Panc1 (cell line): ENCODE data around the gene AGPAT4. TPM values are rescaled to one million over a fixed set of nuclear protein-coding genes. Genes with fewer than 3 reads are reported as not detected.

ENCODE experiments used
- ATAC-seq: fragments of 200-7000 bp; cut with Tn5 transposase; 2 replicates; pipeline ENCODE4 v1.9.1; 2020; ENCODE audit warnings: mild to moderate bottlenecking, moderate library complexity
- BruUV-seq: library from RNA; stranded (reverse); fragments of 400-500 nt; replicated peaks from 2 replicates; lab custom pipeline; 2021; lab: Mats Ljungman, UMichigan
- CTCF ChIA-PET: fragments of 300-600 bp; sonication (Branson Sonifier 250); formaldehyde crosslinking; loops from one replicate; lab custom pipeline; 2022; ENCODE audit warnings: antibody characterized with exemption; lab: Charles Lee
- POLR2A ChIA-PET: fragments of 300-600 bp; sonication (Branson Sonifier 250); formaldehyde crosslinking; loops from one replicate; lab custom pipeline; 2022; ENCODE audit warnings: antibody characterized with exemption; lab: Charles Lee
- DNase-seq: peaks from one replicate; pipeline ENCODE4 v3.0.0-alpha.2; 2010; ENCODE audit warnings: low read depth, low spot score
- H3K27ac ChIP-seq: 2 replicates; pipeline ENCODE4 v1.5.1; 2011; ENCODE audit warnings: mild to moderate bottlenecking, low read length, inconsistent platforms
- H3K27me3 ChIP-seq: fragments of 200-500 bp; sonication (Bioruptor generic); 2 replicates; pipeline ENCODE4 v1.6.0; 2014; ENCODE audit warnings: low read length, inconsistent platforms; ENCODE audit not compliant: control insufficient read depth, insufficient read depth
- H3K36me3 ChIP-seq: fragments of 200-500 bp; sonication (Bioruptor generic); 2 replicates; pipeline ENCODE4 v1.5.1; 2014; ENCODE audit warnings: inconsistent platforms, mild to moderate bottlenecking, low read length, moderate library complexity; ENCODE audit not compliant: control insufficient read depth, insufficient read depth
- H3K4me1 ChIP-seq: 2 replicates; pipeline ENCODE4 v1.5.1; 2011; ENCODE audit warnings: inconsistent platforms, mild to moderate bottlenecking, low read length, moderate library complexity; ENCODE audit not compliant: control insufficient read depth, insufficient read depth
- H3K4me3 ChIP-seq, 2 experiments: 2 replicates each; pipeline ENCODE4 v1.5.1; 2011 to 2012; ENCODE audit warnings: low read depth in 2 of 2, low read length in 2 of 2, mild to moderate bottlenecking in 2 of 2, inconsistent platforms in 1 of 2, moderate library complexity in 1 of 2
- H3K9me3 ChIP-seq: fragments of 200-500 bp; sonication (Bioruptor generic); 2 replicates; pipeline ENCODE4 v1.5.1; 2014; ENCODE audit warnings: low read depth, mild to moderate bottlenecking, inconsistent platforms, low read length, moderate library complexity; ENCODE audit not compliant: control insufficient read depth, insufficient read depth
- CTCF ChIP-seq: fragments of 450-650 bp; IDR thresholded peaks from 2 replicates; pipeline ENCODE4 v1.5.1; 2017; ENCODE audit warnings: mild to moderate bottlenecking
- POLR2AphosphoS5 ChIP-seq: IDR thresholded peaks from 2 replicates; pipeline ENCODE4 v1.6.1; 2012; ENCODE audit warnings: mild to moderate bottlenecking, low read depth, low read length, moderate library complexity
- SIN3A ChIP-seq: IDR thresholded peaks from 2 replicates; pipeline ENCODE4 v1.6.1; 2012; ENCODE audit warnings: low read depth, mild to moderate bottlenecking, low read length, moderate library complexity, borderline replicate concordance; ENCODE audit not compliant: insufficient read depth
- TCF7L2 ChIP-seq: IDR thresholded peaks from 2 replicates; pipeline ENCODE4 v1.6.1; 2011; ENCODE audit warnings: mild to moderate bottlenecking, low read depth, low read length, inconsistent platforms
- in situ Hi-C: cut with HindIII; loops from 2 replicates; pipeline ENCODE4 v1.10.0; 2016; ENCODE audit warnings: low sequenced_read_pairs, low pct_unique_long_range_greater_than_20kb
- intact Hi-C: fragments of 100-400 bp; cut with micrococcal nuclease; formaldehyde crosslinking; loops from one replicate; pipeline ENCODE4 v1.10.0; 2022; ENCODE audit not compliant: unreplicated experiment
- total RNA-seq: library from RNA; stranded (reverse); gene quantifications from one replicate; pipeline ENCODE4 v1.2.1, GENCODE V29; 2021; ENCODE audit not compliant: unreplicated experiment
- TF ChIP-seq, protein P1 (sequence below), 2 experiments: IDR thresholded peaks; 2 replicates each; pipeline ENCODE4 v1.6.1; 2011 to 2012; ENCODE audit warnings: low read depth in 2 of 2, control low read depth in 1 of 2, low read length in 1 of 2, mild to moderate bottlenecking in 1 of 2, moderate library complexity in 1 of 2; ENCODE audit not compliant: insufficient read depth in 1 of 2

Gene AGPAT4
- total RNA-seq, 1 experiment from 2014 or later = 12.9 TPM

DNA sequence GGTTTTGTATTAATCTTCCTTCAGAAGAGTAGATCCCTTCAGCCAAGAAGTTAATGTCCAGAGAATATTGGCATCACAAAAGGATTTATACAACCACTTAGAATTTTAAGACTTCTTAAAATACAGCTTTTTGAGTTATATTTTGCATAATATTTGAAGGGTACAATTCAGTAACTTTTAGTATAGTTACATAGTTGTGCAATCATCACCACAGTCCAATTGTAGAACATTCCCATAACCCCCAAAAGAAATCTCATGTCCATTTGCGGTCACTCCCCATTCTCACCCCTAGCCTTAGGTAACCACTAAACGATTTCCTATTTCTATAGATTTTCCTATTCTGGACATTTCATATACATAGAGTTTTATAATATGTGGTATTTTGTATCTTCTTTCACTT, 155.9 kb downstream of the AGPAT4 start:
- H3K9me3 ChIP-seq = no peaks in the 10 kb centered on the region
- H3K36me3 ChIP-seq = peaks cover 12% of the 10 kb centered on the region
- no peaks in the 10 kb centered on the region for H3K4me1 ChIP-seq
- BruUV-seq = no TSS peak
- in situ Hi-C loops = no loop called here
- H3K27me3 ChIP-seq = no peaks in the 10 kb centered on the region
- ATAC-seq = no peak
- POLR2A ChIA-PET = no interaction called here
- TF ChIP-seq, protein P1, sequence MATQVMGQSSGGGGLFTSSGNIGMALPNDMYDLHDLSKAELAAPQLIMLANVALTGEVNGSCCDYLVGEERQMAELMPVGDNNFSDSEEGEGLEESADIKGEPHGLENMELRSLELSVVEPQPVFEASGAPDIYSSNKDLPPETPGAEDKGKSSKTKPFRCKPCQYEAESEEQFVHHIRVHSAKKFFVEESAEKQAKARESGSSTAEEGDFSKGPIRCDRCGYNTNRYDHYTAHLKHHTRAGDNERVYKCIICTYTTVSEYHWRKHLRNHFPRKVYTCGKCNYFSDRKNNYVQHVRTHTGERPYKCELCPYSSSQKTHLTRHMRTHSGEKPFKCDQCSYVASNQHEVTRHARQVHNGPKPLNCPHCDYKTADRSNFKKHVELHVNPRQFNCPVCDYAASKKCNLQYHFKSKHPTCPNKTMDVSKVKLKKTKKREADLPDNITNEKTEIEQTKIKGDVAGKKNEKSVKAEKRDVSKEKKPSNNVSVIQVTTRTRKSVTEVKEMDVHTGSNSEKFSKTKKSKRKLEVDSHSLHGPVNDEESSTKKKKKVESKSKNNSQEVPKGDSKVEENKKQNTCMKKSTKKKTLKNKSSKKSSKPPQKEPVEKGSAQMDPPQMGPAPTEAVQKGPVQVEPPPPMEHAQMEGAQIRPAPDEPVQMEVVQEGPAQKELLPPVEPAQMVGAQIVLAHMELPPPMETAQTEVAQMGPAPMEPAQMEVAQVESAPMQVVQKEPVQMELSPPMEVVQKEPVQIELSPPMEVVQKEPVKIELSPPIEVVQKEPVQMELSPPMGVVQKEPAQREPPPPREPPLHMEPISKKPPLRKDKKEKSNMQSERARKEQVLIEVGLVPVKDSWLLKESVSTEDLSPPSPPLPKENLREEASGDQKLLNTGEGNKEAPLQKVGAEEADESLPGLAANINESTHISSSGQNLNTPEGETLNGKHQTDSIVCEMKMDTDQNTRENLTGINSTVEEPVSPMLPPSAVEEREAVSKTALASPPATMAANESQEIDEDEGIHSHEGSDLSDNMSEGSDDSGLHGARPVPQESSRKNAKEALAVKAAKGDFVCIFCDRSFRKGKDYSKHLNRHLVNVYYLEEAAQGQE (IDR thresholded peaks at IDR 0.05; ENCODE audit: insufficient read depth in 1 of 2, low read depth in 2 of 2, low read length in 1 of 2) = no peak
- no peak for TF ChIP-seq CTCF
- TF ChIP-seq TCF7L2 = no peak
- no peak for TF ChIP-seq POLR2AphosphoS5
- no peak for TF ChIP-seq SIN3A
- CTCF ChIA-PET = no interaction called here
- H3K27ac ChIP-seq = no peak overlapping the region
- H3K4me3 ChIP-seq = no peak overlapping the region
- no peak for DNase-seq
- intact Hi-C loops = no loop called here

- POLR2A ChIA-PET = no interaction called here
- intact Hi-C loops = no loop called here
- TF ChIP-seq POLR2AphosphoS5 = no peak
- TF ChIP-seq, protein P1 (IDR thresholded peaks at IDR 0.05; ENCODE audit: insufficient read depth in 1 of 2, low read depth in 2 of 2, low read length in 1 of 2) = no peak
- TF ChIP-seq TCF7L2 = no peak
- no peak for TF ChIP-seq SIN3A
- no peak for TF ChIP-seq CTCF
- in situ Hi-C loops = no loop called here
- DNase-seq = no peak
- H3K4me3 ChIP-seq = no peak overlapping the region
- H3K27ac ChIP-seq = no peak overlapping the region
- H3K36me3 ChIP-seq = peaks cover 17% of the 10 kb centered on the region
- no peaks in the 10 kb centered on the region for H3K27me3 ChIP-seq
- H3K9me3 ChIP-seq = no peaks in the 10 kb centered on the region
- ATAC-seq = no peak
- CTCF ChIA-PET = interaction anchor here (0.5 kb wide), 1 partner anchor 254 kb away, joined by 3 read pairs; no protein-coding TSS in a partner anchor
- no TSS peak for BruUV-seq
- no peaks in the 10 kb centered on the region for H3K4me1 ChIP-seq
Observed at GRCh38 chr6:161117308-161117707, 156.6 kb downstream of the AGPAT4 start.
